Forelimb muscle (tissue), 1 donor: ENCODE measurements around the gene GLMP. TPM values are rescaled to one million over a fixed set of nuclear protein-coding genes. Genes with fewer than 3 reads are reported as not detected.

ENCODE experiments used
- DNase-seq: peaks from one replicate; pipeline ENCODE4 v3.0.0-alpha.2; 2013; ENCODE audit warnings: low read depth
- polyA plus RNA-seq: library from polyadenylated mRNA; unstranded; fragments of 120-200 nt; gene quantifications from one replicate; pipeline ENCODE4 v1.2.1, GENCODE V29; 2013; ENCODE audit not compliant: insufficient read length

Gene GLMP
- polyA plus RNA-seq, 1 donor: 21.2 TPM

DNA sequence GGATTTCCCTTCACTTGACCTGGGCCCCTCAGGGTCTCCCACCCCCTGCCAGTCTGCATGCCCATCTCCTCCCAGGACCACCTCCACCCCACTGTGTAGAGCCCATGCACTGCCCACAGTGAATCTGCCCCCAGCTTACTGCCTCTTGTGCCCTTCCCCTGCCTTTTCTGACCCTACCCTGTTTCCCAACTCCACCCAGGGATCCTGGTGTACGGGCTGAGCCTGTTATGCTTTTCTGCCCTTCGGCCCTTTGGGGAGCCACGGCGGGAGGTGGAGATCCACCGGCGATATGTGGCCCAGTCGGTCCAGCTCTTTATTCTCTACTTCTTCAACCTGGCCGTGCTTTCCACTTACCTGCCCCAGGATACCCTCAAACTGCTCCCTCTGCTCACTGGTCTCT is 9.4 kb downstream of the GLMP start:
- DNase-seq: no peak

DNA sequence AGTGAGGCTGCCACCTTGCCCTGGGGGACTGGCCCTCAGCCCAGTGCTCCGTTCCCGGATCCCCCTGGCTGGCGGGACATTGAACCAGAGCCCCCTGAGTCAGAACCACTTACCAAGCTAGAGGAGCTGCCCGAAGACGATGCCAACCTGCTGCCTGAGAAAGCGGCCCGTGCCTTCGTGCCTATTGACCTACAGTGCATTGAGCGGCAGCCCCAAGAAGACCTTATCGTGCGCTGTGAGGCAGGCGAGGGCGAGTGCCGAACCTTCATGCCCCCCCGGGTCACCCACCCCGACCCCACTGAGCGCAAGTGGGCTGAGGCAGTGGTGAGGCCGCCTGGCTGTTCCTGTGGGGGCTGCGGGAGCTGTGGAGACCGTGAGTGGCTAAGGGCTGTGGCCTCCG is 10.0 kb downstream of the GLMP start:
- DNase-seq: no peak

DNA sequence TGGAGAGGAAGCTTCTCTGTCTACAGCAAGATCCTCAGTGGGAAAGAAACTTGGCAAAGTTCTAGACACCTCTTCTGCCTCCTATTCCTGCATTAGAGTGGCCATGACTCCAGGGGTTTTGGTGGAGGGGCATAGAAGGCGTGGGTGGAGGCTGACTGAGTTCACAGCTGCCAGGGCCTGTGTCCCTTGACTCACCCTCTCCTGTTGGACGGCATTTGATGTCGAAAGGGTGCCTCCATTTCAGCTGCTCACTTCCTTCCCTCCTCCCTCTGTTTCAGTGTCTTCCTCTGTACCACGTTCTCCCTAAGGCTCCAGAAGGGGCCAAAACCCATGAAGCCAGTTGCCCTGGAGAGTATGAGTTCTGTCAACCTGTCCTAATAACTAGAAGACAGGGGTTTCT is 10.7 kb downstream of the GLMP start:
- no peak for DNase-seq

DNA sequence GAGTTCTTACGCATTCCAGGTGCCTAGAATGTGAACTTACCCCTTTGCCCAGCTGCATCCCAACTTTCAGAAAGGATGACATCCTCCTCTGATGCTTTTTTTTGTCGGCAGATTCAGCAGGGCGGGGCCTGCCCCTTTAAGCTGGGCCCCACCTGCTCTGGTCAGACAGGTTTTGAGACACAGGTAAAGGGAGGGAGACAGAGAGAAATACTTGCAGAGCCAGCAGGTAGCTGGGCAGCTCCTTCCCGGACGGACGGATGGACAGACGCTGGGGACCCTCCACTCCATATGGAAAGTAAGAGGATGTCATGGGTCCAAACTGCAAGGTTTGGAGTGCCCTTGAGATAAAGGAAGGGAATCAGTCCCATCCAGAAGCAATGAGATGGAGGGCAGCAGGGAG is 11.4 kb downstream of the GLMP start, which contains the start of gene TMEM79:
Gene TMEM79, plus strand, starts transcription at position 214 of the 400 bp plus-strand sequence. CDS start 902 bp downstream, outside the sequence.
- no peak for DNase-seq

DNA sequence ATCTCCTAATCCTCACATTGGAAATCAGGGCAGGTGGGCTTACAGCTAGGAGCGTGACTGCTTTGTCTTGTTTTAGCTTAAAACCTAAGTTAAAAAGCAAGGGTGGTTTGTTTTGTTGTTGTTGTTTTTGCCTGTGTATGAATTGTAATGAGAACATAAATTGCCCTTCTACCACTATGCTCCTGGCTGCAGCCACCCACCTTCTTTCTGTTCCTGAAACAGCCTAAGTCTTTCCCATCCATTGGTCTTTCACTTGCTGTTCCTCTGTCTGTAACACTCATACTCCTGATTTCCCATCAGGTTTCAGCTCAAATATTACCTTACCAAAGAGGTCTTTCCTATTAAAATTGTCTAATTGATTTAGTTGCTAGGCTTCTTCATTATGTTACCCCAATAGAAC is 12.0 kb downstream of the GLMP start:
- no peak for DNase-seq

DNA sequence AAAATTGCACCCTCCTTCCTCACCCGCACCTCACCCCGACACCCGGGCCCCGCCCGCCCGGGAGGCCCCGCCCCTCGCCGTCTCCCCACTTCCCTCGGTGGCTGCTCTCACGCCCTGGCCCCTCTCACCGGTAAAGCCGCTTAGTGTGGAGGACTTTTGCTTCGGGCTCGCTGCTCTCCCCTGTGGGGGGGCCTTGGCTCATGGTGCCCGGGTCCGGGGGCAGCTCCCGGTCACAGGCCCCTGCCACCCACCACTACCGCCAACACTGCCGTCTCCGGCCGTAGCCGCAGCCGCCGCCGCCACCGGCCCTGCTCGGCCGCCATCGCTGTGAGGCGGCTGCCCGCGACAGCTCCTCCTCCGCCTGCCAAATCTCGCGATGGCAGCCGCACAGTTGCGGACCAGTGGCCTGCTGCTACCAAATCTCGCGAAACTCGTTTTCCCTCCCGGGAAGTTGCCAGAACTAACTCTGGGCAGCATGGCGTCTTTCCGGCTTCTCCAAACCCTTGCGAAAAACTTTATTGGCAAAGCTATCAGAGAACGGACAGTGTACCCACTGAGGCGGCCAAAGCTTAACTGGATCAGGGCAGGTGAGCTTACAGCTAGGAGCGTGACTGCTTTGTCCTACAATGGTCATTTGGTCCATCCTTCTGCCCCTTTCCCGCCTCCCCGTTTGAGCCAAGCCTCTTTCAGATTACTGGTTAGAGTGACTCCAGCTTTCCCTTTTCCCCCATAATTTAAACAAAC is 12.8 kb downstream of the GLMP start, which contains the start of gene SMG5:
Gene SMG5, minus strand, starts transcription at position 347 of the 744 bp plus-strand sequence. Its CDS starts 145 bp downstream, at position 202.
- DNase-seq: peak; percentile 99

DNA sequence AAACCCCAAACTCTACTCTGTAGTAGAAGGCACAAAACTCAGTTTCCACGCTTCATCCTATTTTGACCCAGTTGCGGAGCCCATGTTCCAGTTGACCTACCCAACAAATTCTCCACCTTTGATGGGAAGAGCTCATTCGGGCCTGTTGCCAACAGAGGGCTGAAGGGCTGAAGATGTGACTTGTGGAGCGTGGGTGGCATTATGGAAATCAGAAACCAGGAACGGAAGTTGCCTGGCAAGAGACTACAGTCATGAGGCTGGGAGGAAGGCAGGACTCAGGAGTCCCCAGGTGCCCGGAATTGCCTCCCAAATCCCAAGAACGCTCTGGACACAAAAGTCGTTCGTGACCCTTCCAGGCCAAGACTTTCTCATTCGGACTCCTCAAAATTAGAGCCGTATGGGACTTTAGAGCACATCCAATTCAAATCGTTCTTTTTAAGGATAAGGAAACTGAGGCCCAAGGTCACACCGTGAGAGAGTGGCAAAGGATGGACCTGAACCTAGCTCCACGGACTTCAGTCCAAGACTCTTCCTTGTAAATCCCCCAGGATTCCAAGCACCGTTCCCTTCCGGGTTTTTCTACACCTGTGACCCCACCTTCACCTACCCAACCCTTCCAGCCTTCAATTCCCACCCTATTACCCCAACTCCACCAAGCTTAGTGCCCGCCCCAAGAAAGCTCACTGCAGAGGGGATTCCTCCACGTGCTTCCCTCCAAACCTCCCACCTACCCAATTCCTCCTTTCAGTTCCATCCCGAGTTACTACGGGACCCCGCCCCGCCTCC is 13.6 kb downstream of the GLMP start:
- DNase-seq: no peak

DNA sequence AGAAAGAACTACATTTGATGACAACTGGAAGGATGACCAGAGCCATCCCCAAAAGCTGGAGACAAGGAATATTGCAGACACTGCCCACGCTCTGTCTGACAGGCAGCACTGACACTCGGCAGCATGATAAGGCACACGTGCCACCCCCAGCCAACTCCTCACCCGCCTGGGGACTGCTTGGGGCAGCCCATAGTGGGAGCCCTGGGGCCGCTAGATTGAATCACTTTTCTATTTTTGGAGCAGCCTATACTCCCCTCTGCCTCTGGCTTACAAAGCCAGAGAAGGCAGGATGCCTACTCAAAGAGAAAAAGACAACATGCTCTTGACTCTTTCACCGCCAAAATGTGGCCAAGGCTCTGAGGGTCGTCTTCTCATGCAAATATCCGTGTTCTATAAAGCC is 14.2 kb downstream of the GLMP start:
- DNase-seq: no peak

DNA sequence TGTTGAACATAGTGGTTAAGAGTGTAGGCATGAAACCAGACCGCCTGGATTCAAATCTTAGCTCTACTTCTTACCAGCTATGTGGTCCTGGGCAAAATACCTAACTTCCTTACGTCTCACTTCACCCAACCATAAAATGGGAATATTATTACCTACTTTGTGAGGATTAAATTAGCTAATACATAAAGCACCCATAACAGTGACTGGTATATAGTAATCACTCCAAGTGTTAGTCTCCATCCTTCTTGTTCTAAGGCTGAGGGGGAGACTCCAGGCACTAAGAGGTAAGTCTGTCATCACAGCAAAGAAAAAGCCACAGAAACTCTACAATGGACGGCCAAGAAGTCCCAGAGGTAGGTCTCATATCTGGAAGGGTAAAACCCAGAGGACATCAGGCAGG is 15.6 kb downstream of the GLMP start:
- no peak for DNase-seq

DNA sequence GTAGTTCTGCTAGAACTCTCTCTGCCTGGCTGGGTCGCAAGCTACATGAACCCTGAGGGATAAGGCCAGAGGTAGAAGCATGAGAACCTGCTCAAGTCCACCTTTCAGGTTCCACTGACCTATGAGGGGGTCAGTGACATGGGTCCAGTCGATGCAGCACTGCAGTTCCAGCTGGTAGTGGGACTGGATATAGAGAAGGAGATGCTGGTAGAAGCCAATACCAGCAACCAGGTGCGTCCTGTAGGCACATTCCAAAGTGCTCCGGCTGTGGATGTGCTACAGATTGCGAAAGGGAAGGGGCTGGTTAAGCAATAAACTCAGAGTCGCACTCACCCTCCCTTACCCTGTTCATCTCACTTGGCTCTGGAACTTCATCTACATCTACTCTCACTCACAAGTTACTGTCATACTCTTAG is 18.5 kb downstream of the GLMP start:
- no peak for DNase-seq

DNA sequence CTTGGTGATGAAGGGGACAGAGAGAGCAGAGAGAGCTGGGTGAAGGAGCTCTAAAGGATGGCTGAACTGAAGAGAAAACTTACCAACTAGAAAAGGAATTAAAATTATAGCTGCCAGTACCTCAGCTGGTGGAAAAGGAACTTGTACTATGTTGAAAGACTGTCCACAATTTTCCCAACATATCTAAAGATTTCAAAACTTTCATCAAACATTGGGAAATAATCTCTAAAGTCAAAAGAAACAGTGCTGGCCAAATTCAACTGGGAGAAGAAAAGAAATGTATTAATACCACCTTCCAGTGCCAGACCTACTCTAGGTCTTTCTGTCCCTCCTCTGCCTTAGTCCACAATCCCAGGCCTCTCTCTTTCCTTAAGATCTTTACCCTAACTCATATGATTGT is 18.9 kb downstream of the GLMP start:
- DNase-seq: no peak

DNA sequence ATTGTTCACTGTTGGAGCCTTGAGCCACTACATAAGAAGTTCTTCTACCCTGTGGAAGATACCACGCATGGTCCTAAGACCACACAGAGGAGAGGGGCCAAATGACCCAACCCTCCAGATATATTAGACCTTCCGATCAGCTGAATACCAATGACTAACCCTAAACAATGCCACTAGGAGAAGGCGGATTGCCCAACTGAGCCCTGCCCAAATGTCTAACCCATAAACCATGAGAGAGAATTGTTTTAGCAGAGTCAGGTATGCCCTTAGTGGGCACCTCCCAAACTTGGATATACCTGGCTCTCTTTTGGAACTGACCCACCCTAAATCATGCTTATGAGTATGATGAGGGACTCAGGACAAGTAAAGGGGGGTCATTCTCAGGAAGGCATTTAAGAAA is 25.2 kb downstream of the GLMP start:
- no peak for DNase-seq

DNA sequence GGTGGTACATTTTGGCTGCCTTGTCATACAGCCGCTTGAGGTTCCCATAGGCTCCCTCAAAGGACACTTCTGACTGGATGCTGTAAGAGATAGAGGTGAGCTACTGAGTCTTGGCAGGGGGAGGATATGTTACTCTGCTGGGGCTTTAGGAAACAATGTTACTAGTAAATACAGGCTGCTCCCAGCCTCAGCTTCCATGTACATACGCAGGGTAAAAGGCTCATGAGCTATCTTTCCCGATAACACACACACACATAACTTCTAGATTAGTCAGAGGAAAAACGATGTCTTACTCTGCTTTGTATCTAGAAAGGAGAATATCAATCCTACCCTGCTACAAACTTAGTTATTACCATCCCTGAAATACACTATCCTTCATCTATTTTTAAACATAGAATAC is 27.1 kb downstream of the GLMP start:
- DNase-seq: no peak

DNA sequence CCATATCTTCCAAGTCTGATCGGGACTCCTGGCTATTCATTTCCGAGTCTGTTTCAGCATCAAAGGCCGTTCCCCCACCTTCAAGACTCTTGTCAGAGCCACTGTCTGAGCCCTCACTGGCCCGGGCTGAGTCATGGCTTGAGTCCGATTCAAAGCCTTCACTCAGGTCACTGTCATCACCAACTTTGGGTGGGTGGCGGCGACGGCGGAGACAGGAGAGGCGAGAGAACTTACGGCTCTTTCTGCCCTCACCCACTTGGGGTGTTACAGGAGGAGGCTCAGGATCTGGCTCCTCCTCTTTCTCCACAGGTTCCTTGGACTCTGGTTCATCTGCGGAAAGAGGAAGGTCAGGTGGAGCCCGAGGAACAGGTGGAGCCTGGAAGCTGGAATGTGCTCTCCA is 29.4 kb downstream of the GLMP start:
- no peak for DNase-seq

DNA sequence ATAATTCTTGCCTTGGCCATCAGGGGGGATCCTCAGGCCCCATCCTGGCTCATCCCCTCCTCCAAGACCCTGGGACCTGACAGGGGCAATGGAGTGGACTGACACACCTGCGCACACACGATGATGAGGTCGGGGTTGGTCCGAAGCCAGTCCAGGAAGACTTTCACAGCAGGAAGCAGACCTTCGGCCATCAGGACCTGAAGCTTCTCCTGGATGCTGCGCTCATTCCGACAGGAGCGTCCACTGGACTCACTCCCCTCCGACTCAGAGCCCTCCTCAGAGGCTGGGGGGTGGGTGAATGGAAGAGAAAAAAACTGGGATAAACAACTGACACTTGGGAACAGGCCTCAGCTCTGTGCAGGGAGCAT is 32.2 kb downstream of the GLMP start:
- DNase-seq: no peak

DNA sequence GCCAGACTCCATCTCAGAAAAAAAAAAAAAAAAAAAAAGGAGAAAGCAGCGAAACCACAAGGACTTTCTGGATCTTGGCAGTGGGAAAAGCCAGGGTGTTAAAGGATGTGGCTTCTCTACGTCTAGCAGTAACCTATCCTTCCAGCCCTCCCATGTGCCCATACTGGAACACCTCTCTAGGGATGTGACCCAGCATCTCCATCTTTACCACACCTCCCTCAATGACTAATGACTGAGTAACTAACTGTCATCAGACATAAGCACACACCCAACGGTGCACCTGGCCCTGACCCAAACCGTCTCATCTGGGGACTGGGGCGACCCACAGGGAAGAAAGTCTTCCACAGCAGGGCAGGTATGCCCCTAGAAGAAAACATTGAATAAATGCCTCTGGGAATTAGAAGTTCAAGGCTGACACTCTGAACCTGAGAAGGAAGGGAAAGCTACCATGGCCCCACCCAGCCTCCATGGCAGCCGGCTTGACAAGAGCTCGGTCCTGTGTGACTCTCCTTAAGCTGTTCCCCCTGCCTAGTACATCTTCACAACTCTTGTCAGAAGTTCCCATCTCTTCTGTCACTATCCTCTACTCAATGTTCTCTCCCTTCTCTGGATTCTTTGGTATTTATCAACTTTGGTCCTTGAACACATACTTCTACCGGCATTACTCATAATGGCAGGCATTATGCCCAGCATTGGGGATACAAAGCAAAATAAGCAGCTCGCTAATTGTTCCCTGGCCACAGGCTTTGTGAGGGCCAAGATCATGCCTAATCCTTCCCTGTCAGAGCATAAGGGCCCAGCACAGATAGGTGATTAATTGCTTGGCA is 32.8 kb downstream of the GLMP start:
- no peak for DNase-seq

DNA sequence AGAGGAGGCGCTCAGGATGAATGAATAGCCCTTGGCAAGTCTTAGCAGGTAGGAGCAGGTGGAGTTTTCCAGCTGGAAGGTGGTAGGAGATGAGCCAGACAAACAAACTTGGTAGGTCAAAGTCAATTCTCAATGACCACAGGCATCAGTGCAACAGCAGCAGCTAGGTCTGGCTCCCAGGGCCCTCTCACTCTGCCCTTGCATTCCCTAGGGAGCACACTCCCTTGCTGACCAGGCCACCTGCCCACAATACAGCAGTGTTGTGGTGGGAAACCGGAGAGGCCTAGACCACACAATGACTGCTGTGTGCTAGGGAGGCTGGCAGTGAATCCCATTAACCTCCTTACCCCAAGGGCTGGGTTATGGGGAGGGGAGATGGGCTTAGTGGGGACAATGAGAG is 34.6 kb downstream of the GLMP start:
- no peak for DNase-seq

DNA sequence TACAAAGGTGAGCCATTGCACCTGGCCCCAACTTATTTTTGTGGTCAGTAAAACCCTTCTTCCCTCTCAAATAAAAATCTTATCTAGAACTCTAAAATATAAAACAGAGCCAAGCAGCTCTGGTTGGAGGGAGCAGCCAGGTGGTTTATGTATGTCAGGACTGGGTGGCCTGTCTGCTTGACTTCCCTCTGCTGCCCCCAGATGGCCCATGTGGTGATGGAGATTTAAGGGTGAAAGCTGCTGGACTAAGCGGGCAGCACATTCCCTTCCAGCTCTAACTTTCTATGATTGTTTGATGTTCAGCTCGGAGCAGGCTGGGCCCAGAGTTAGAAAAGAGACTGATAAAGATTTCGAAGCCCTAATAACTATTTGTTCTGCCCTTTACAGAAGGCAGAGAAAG is 35.7 kb downstream of the GLMP start:
- DNase-seq: no peak

DNA sequence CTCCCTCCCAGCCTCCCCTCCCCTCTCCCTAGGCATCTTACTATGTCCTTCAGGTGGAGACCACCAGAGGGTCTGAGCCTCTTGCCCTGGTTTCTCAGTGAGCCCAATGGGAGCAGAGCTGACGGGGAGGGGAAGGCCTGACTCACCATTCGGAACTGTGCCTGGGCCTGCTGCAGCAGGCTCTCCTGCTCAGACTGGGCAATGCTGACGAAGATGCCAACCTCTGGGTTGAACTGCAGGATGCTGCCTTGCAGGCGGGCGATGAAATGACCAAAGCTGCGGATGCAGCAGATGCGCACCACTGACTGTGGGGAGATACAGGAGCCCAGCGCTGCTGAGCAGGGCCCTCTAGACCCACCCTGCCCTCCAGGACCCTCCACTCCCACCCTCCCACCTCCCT is 36.6 kb downstream of the GLMP start:
- DNase-seq: no peak

DNA sequence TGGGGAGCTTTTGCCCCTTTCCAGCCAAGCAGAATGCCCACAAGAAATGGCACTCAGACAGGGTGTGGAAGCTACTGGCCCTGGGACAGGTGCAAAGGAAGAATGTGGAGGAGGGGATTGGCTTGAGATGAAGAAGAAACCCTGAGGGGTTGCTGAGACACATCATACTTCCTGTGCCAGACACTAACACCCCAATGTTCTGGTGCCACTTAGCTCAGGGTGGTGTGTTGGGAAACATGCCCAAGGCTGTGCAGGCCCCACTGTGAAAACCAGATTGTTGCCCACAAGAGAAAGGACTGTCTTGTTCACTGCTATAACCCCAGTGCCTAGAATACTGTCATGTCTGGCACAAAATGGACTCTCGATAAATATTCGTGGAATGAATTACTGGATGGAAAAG is 37.8 kb downstream of the GLMP start:
- no peak for DNase-seq

DNA sequence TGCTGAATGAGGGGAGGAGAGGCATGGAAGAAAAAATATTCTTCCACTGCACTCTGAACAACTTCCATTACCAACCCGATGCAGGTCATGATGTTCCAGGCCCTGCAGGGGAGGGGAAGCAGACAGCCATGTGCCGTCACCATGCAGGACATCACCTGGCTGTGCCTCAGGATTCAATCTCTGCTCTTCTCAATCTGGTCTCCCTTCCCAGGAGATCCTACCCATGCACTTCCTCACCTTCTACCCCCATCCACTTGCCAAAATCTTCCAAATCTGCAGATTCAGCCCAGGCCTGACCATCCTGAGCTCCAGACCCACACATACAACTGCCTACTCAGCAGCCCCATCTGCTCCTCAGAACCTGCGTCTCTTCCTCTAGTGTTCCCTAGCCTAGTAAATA is 41.8 kb downstream of the GLMP start:
- no peak for DNase-seq

DNA sequence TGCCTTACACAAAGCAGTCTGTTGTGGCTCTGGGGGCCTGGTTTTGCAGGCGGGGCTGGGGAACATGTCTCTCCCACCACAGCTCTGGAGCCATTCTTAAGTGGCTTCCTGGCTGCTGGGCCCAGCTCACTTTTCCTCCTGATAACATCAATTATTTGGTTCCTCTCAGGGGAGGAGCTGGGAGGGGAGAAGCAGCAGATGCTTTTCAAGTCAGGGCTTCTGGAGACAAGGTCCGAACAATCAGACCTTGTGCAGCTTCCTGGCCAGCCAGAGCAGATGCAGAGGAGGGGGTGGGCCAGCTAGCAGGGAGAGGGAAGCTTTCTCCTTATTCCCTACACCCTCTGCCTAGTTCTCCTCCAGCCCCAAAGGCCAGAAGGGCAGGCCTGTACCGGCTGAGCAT is 44.0 kb downstream of the GLMP start:
- DNase-seq: no peak
